Fibroblast of lung (primary cell): ENCODE results near the gene UROC1.

ENCODE experiments used
- CTCF ChIP-seq, 2 donors: IDR thresholded peaks in 1 of 2; conservative IDR thresholded peaks in 1 of 2; 1 replicate in 1 of 2; 2 replicates in 1 of 2; pipeline ENCODE4 v1.5.1; 2011 to 2012; ENCODE audit warnings: low read length in 2 of 2, control low read depth in 1 of 2, inconsistent platforms in 1 of 2, low read depth in 1 of 2, mild to moderate bottlenecking in 1 of 2
- EZH2 ChIP-seq: IDR thresholded peaks from 2 replicates; pipeline ENCODE4 v1.5.1; 2012; ENCODE audit warnings: low read length, control low read depth, mild to moderate bottlenecking; ENCODE audit errors: missing control alignments

DNA sequence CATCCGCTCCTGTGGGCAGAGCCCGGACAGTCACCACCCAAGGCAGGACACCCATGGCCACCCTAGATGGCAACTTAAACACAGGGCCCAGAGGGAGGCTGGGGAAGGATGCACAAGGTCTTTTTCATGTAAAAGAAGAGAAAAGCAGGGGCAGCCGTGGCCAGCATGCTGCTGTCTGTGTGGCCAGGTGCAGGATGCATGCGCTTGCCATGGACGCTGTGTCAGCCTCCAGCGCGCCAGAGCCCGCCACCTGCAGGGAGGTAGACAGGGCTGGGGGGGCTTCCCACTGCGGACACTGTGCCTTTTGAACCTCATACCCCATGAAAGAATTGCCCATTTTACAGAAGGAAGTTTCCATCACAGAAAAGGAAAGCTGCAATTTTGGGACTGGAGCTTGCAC, 18.2 kb downstream of the UROC1 start:
- no peak for TF ChIP-seq CTCF (conservative IDR thresholded peaks at IDR 0.05 in 1 of 2, IDR thresholded peaks at IDR 0.05 in 1 of 2; ENCODE audit: low read depth in 1 of 2, low read length in 2 of 2)
- TF ChIP-seq EZH2, result no peak
